H1 (cell line): Measurements from ENCODE around the gene GATA1. TPM values are rescaled to one million over a fixed set of nuclear protein-coding genes. Genes with fewer than 3 reads are reported as not detected.
A peak's percentile ranks its signal among the peaks of the same experiment; 100 is the strongest.

ENCODE experiments used
- BRCA1 ChIP-seq: IDR thresholded peaks from 2 replicates; pipeline ENCODE4 v1.6.1; 2012; ENCODE audit warnings: low read depth, low read length, improper control_type of control experiment
- CBX5 ChIP-seq: fragments of 300-800, 300-1000 bp; sonication (generic); IDR thresholded peaks from 2 replicates; pipeline ENCODE4 v1.7.1; 2016; ENCODE audit warnings: antibody characterized with exemption, low read length, low read depth
- CEBPB ChIP-seq: IDR thresholded peaks from 2 replicates; pipeline ENCODE4 v1.6.1; 2012; ENCODE audit warnings: low read depth, low read length
- E2F6 ChIP-seq: IDR thresholded peaks from 2 replicates; pipeline ENCODE4 v1.6.1; 2012; ENCODE audit warnings: inconsistent platforms
- EGR1 ChIP-seq: IDR thresholded peaks from 2 replicates; pipeline ENCODE4 v1.6.1; 2011; ENCODE audit warnings: low read depth, low read length, borderline replicate concordance
- FOSL1 ChIP-seq: IDR thresholded peaks from 2 replicates; pipeline ENCODE4 v1.6.1; 2011; ENCODE audit warnings: mild to moderate bottlenecking, low read depth, low read length, moderate library complexity; ENCODE audit not compliant: insufficient read depth
- JUND ChIP-seq: IDR thresholded peaks from 2 replicates; pipeline ENCODE4 v1.6.1; 2011; ENCODE audit warnings: mild to moderate bottlenecking, improper control_type of control experiment, low read length
- KDM1A ChIP-seq: fragments of 200-600, 300-600 bp; sonication (generic); IDR thresholded peaks from 2 replicates; pipeline ENCODE4 v1.7.1; 2016; ENCODE audit warnings: mild to moderate bottlenecking, low read length, borderline replicate concordance
- KDM4A ChIP-seq: IDR thresholded peaks from one replicate; pipeline ENCODE4 v1.7.1; 2012; ENCODE audit warnings: low read depth, mild to moderate bottlenecking, moderate library complexity, low read length, inconsistent platforms; ENCODE audit not compliant: severe bottlenecking
- MAFK ChIP-seq: IDR thresholded peaks from 2 replicates; pipeline ENCODE4 v1.6.1; 2012; ENCODE audit warnings: low read depth, mild to moderate bottlenecking, improper control_type of control experiment, low read length
- MAX ChIP-seq: IDR thresholded peaks from 2 replicates; pipeline ENCODE4 v1.6.1; 2012; ENCODE audit warnings: inconsistent platforms
- NANOG ChIP-seq: IDR thresholded peaks from 2 replicates; pipeline ENCODE4 v1.6.1; 2011; ENCODE audit warnings: low read length, low read depth, mild to moderate bottlenecking, inconsistent platforms; ENCODE audit not compliant: insufficient read depth, poor library complexity, severe bottlenecking
- POLR2A ChIP-seq, 2 experiments: IDR thresholded peaks; 1 replicate in 1 of 2; 2 replicates in 1 of 2; pipeline ENCODE4 v1.6.1; 2011; ENCODE audit warnings: low read depth in 2 of 2, low read length in 2 of 2, mild to moderate bottlenecking in 2 of 2; ENCODE audit errors: control extremely low read depth in 1 of 2
- POU5F1 ChIP-seq: IDR thresholded peaks from 2 replicates; pipeline ENCODE4 v1.6.1; 2011; ENCODE audit warnings: low read depth, mild to moderate bottlenecking, low read length, moderate library complexity
- RFX5 ChIP-seq: IDR thresholded peaks from 2 replicates; pipeline ENCODE4 v1.6.1; 2011; ENCODE audit warnings: low read depth, low read length, improper control_type of control experiment, borderline replicate concordance
- RXRA ChIP-seq: IDR thresholded peaks from 2 replicates; pipeline ENCODE4 v1.6.1; 2011; ENCODE audit warnings: low read depth, mild to moderate bottlenecking, low read length, moderate library complexity; ENCODE audit not compliant: insufficient read depth
- SIRT6 ChIP-seq: IDR thresholded peaks from one replicate; pipeline ENCODE4 v1.7.1; 2012; ENCODE audit warnings: low read length, inconsistent platforms
- SIX5 ChIP-seq: IDR thresholded peaks from 2 replicates; pipeline ENCODE4 v1.6.1; 2011; ENCODE audit warnings: mild to moderate bottlenecking, low read depth, low read length
- SP4 ChIP-seq: IDR thresholded peaks from 2 replicates; pipeline ENCODE4 v1.6.1; 2012; ENCODE audit warnings: low read length, inconsistent platforms
- SUZ12 ChIP-seq: fragments of 200-600 bp; sonication (generic); IDR thresholded peaks from 2 replicates; pipeline ENCODE4 v1.6.1; 2012; ENCODE audit warnings: mild to moderate bottlenecking, inconsistent platforms, low read length, moderate library complexity, mixed read lengths
- TAF1 ChIP-seq: IDR thresholded peaks from 2 replicates; pipeline ENCODE4 v1.6.1; 2011; ENCODE audit warnings: mild to moderate bottlenecking, low read depth, low read length
- TBP ChIP-seq: IDR thresholded peaks from 2 replicates; pipeline ENCODE4 v1.6.1; 2011; ENCODE audit warnings: low read depth, low read length, improper control_type of control experiment
- YY1 ChIP-seq: IDR thresholded peaks from 2 replicates; pipeline ENCODE4 v1.6.1; 2011; ENCODE audit warnings: low read depth, mild to moderate bottlenecking, low read length
- polyA plus RNA-seq, 7 experiments: library from polyadenylated mRNA; depleted of rRNA in 3 of 7; stranded (reverse) in 5 of 7; unstranded in 2 of 7; fragments of >200 nt in 5 of 7; fragments of 200-250 nt in 2 of 7; gene quantifications; 1 replicate in 5 of 7; 2 replicates in 1 of 7; 4 replicates in 1 of 7; pipeline versions ENCODE4 v1.2.1 to v1.2.3, GENCODE V29; 2011 to 2013; ENCODE audit warnings: missing spikeins in 2 of 7, mixed read lengths in 2 of 7
- total RNA-seq: library from RNA; stranded (reverse); fragmentation: NEBNext Ultra II Directional; extraction: Animal tissue kit (Norgen Biotek cat#: 25700); gene quantifications from 2 replicates; pipeline ENCODE4 v1.2.1, GENCODE V29; 2021

GATA1 gene
- total and polyA plus RNA-seq, 2 of the 8 experiments (the other 6 are each of a cell fraction or from before 2014, with no cell fraction given) = 0.05 TPM; not detected in 1

GRCh38 chrX:48737213-48737938 is 49.0 kb upstream of the GATA1 start (continued):
- no peak for TF ChIP-seq CEBPB
- no peak for TF ChIP-seq CBX5
- no peak for TF ChIP-seq KDM4A
- peak; percentile 41; the same call in 1 of the 2 replicates for TF ChIP-seq TBP
- TF ChIP-seq FOSL1 = no peak
- no peak for TF ChIP-seq SUZ12
- TF ChIP-seq BRCA1 = no peak
- no peak for TF ChIP-seq EGR1
- no peak for TF ChIP-seq SIX5
- TF ChIP-seq RFX5 = no peak
- TF ChIP-seq YY1 = no peak
- TF ChIP-seq POU5F1 = no peak
- no peak for TF ChIP-seq NANOG
- peak in 1 of 2 experiments; percentile 64; a peak in 1 of 3 replicates for TF ChIP-seq POLR2A (IDR thresholded peaks at IDR 0.05; ENCODE audit: control extremely low read depth in 1 of 2, low read depth in 2 of 2, low read length in 2 of 2)
- TF ChIP-seq JUND = peak; percentile 45; the same call in 1 of the 2 replicates
- TF ChIP-seq RXRA = no peak
- no peak for TF ChIP-seq KDM1A
- TF ChIP-seq SP4 = no peak
- no peak for TF ChIP-seq MAX
- no peak for TF ChIP-seq MAFK
- TF ChIP-seq E2F6 = no peak
- TF ChIP-seq SIRT6 = no peak
- TF ChIP-seq TAF1 = no peak; the same call in 1 of the 2 replicates
